SK-N-SH treated with all-trans-retinoic acid at 6 μM for 48 hours (cell line): ENCODE data around the gene UGT1A10.
"Not testable (repeated sequence)": the region's sequence is repeated elsewhere in the genome, so short reads cannot be mapped to it uniquely, and the experiment has no call there.

ENCODE experiments used
- ATAC-seq: fragments of 200-7000 bp; cut with Tn5 transposase; 3 replicates; pipeline ENCODE4 v1.9.1; 2020; ENCODE audit warnings: mild to moderate bottlenecking, moderate library complexity
- ARNTL ChIP-seq: fragments of 450-650 bp; formaldehyde crosslinking; IDR thresholded peaks from 2 replicates; pipeline ENCODE4 v1.5.0; 2020; ENCODE audit warnings: low read depth, mild to moderate bottlenecking, moderate library complexity, borderline replicate concordance
- CSDC2 ChIP-seq: fragments of 250-450 bp; sonication (Bioruptor Pico); IDR thresholded peaks from 2 replicates; pipeline ENCODE4 v1.5.0; 2020; ENCODE audit warnings: mild to moderate bottlenecking, moderate library complexity
- ESRRG ChIP-seq: fragments of 250-450 bp; sonication (Bioruptor Pico); IDR thresholded peaks from 2 replicates; pipeline ENCODE4 v1.6.1; 2021; ENCODE audit warnings: mild to moderate bottlenecking
- ISL1 ChIP-seq: fragments of 250-450 bp; sonication (Bioruptor Pico); IDR thresholded peaks from 2 replicates; pipeline ENCODE4 v2.1.2; 2022; ENCODE audit warnings: mild to moderate bottlenecking, moderate library complexity
- OSR1 ChIP-seq: fragments of 250-450 bp; sonication (Bioruptor Pico); IDR thresholded peaks from 2 replicates; pipeline ENCODE4 v1.8.0; 2022; ENCODE audit warnings: moderate library complexity, mild to moderate bottlenecking, inconsistent platforms
- PPARA ChIP-seq: fragments of 250-450 bp; sonication (Bioruptor Pico); IDR thresholded peaks from 2 replicates; pipeline ENCODE4 v1.5.0; 2020; ENCODE audit warnings: mild to moderate bottlenecking, borderline replicate concordance
- SNAI2 ChIP-seq: fragments of 250-450 bp; sonication (Bioruptor Pico); IDR thresholded peaks from 2 replicates; pipeline ENCODE4 v1.5.0; 2020; ENCODE audit warnings: mild to moderate bottlenecking, moderate library complexity
- TOX ChIP-seq: fragments of 250-450 bp; sonication (Bioruptor Pico); IDR thresholded peaks from 2 replicates; pipeline ENCODE4 v1.8.0; 2021; ENCODE audit warnings: mild to moderate bottlenecking, moderate library complexity, borderline replicate concordance
- ZFP3 ChIP-seq: fragments of 250-450 bp; sonication (Bioruptor Pico); IDR thresholded peaks from 2 replicates; pipeline ENCODE4 v1.5.0; 2020; ENCODE audit warnings: mild to moderate bottlenecking, moderate library complexity
- ZFP30 ChIP-seq: fragments of 450-650 bp; formaldehyde crosslinking; IDR thresholded peaks from 2 replicates; pipeline ENCODE4 v1.5.0; 2022; ENCODE audit warnings: mild to moderate bottlenecking, moderate library complexity
- ZNF70 ChIP-seq: fragments of 450-650 bp; formaldehyde crosslinking; IDR thresholded peaks from 2 replicates; pipeline ENCODE4 v1.5.0; 2020; ENCODE audit warnings: mild to moderate bottlenecking, moderate library complexity
- TF ChIP-seq, protein P1 (sequence below): fragments of 250-450 bp; sonication (Bioruptor Pico); IDR thresholded peaks from 2 replicates; pipeline ENCODE4 v1.5.1; 2020; ENCODE audit warnings: low read depth, mild to moderate bottlenecking, moderate library complexity
- TF ChIP-seq, protein P2 (sequence below): fragments of 250-450 bp; sonication (Bioruptor Pico); IDR thresholded peaks from 2 replicates; pipeline ENCODE4 v1.8.0; 2020; ENCODE audit warnings: mild to moderate bottlenecking, moderate library complexity, borderline replicate concordance
- TF ChIP-seq, protein P3 (sequence below): fragments of 250-450 bp; sonication (Bioruptor Pico); IDR thresholded peaks from 2 replicates; pipeline ENCODE4 v1.5.1; 2021; ENCODE audit warnings: mild to moderate bottlenecking, moderate library complexity

UGT1A10 gene

DNA sequence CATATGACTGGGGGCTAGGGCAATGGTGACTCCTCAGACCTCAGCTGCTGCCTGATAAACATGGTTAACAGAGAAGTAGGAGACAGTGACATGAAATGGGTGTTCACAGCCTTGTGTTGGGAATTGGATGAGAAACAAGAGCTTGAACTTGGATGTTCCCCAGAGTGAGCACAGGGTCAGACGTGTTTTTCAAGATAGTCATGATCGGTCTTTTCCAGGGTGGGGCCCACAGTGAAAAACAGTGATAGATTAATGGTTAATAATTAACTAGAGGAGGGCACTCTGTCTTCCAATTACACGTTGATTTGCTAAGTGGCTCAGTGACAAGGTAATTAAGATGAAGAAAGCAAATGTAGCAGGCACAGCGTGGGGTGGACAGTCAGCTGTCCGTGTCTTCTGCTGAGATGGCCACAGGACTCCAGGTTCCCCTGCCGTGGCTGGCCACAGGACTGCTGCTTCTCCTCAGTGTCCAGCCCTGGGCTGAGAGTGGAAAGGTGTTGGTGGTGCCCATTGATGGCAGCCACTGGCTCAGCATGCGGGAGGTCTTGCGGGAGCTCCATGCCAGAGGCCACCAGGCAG is 92.6 kb downstream of the UGT1A10 start, which contains the start of gene UGT1A3:
Gene UGT1A3 (plus strand): TSS at position 320 of the 579 bp plus-strand sequence. CDS start 85 bp downstream, at position 405.
- no peak for ATAC-seq
- TF ChIP-seq, protein P1, sequence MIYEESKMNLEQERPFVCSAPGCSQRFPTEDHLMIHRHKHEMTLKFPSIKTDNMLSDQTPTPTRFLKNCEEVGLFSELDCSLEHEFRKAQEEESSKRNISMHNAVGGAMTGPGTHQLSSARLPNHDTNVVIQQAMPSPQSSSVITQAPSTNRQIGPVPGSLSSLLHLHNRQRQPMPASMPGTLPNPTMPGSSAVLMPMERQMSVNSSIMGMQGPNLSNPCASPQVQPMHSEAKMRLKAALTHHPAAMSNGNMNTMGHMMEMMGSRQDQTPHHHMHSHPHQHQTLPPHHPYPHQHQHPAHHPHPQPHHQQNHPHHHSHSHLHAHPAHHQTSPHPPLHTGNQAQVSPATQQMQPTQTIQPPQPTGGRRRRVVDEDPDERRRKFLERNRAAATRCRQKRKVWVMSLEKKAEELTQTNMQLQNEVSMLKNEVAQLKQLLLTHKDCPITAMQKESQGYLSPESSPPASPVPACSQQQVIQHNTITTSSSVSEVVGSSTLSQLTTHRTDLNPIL = no peak
- TF ChIP-seq, all 23 proteins: peak for 0

DNA sequence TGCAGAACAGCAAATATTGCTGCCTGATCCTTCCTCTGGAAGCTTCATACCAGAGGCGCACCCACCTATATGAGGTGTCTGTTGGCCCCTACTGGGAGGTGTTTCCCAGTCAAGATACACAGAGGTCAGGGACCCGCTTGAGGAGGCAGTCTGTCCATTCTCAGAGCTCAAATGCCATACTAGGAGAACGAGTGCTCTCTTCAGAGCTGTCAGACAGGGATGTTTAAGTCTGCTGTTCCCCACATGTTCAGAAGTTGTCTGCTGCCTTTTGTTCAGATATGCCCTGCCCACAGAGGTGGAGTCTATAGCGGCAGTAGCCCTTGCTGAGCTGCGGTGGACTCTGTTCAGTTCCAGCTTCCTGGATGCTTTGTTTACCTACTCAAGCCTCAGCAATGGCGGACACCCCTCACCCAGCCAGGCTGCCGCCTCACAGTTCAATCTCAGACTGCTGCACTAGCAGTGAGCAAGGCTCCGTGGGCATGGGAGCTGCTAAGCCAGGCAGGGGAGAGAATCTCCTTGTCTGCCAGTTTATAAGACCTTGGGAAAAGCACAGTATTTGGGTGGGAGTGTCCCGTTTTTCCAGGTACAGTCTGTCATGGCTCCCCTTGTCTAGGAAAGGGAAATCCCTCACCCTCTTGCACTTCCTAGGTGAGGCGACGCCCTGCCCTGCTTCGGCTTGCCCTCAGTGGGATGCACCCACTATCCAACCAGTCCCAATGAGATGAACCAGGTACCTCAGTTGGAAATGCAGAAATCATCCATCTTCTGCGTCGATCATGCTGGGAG is 100.8 kb downstream of the UGT1A10 start:
- not testable (repeated sequence) for ATAC-seq

- ATAC-seq = no peak
Observed at GRCh38 chr2:233740870-233741269, 104.6 kb downstream of the UGT1A10 start.

DNA sequence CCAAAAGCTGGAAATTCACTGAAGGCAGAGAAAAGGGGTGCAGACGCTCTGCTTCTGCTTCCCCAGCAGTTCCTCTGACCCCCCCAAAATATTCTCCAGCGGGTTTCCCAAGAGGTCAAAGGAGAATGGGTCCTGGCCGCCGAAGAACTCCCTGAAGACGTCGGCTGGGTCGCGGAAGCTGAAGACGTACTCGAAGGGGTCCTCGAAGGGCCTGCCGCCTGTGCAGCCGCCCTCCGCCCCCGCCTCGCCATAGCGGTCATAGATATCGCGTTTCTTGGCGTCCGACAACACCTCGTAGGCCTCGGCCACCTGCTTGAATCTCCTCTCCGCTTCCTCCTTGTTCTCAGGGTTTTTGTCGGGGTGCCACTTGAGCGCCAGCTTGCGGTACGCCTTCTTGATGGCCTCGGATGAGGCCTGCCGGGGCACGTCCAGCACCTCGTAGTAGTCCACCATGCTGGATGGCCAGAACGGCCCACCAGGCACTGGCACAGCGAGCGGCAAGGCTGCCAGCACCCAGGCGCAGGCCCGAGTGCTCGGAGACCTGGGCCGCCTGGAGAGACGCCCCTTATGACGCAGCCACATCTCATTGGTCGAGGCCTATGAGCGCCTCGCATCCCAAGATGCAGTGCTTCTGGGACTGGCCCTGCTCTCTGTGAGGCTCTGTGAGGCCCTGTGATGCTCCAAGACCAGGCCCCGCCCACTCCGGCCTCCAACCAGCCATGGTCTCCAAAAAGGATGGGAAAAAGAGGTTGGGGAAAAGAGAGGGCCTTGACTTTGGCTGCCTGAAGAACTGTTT is 107.4 kb downstream of the UGT1A10 start:
- TF ChIP-seq, protein P2, sequence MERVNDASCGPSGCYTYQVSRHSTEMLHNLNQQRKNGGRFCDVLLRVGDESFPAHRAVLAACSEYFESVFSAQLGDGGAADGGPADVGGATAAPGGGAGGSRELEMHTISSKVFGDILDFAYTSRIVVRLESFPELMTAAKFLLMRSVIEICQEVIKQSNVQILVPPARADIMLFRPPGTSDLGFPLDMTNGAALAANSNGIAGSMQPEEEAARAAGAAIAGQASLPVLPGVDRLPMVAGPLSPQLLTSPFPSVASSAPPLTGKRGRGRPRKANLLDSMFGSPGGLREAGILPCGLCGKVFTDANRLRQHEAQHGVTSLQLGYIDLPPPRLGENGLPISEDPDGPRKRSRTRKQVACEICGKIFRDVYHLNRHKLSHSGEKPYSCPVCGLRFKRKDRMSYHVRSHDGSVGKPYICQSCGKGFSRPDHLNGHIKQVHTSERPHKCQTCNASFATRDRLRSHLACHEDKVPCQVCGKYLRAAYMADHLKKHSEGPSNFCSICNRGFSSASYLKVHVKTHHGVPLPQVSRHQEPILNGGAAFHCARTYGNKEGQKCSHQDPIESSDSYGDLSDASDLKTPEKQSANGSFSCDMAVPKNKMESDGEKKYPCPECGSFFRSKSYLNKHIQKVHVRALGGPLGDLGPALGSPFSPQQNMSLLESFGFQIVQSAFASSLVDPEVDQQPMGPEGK (CRISPR knock-in tag) = no peak
- TF ChIP-seq SNAI2 (CRISPR knock-in tag) = no peak
- no peak for TF ChIP-seq CSDC2 (CRISPR knock-in tag)
- TF ChIP-seq ZNF70 (CRISPR knock-in tag) = no peak
- no peak for TF ChIP-seq ESRRG (CRISPR knock-in tag)
- TF ChIP-seq ZFP30 (CRISPR knock-in tag) = no peak
- TF ChIP-seq ARNTL (CRISPR knock-in tag) = no peak
- no peak for TF ChIP-seq OSR1 (CRISPR knock-in tag)
- no peak for TF ChIP-seq TOX (CRISPR knock-in tag)
- TF ChIP-seq, protein P3, sequence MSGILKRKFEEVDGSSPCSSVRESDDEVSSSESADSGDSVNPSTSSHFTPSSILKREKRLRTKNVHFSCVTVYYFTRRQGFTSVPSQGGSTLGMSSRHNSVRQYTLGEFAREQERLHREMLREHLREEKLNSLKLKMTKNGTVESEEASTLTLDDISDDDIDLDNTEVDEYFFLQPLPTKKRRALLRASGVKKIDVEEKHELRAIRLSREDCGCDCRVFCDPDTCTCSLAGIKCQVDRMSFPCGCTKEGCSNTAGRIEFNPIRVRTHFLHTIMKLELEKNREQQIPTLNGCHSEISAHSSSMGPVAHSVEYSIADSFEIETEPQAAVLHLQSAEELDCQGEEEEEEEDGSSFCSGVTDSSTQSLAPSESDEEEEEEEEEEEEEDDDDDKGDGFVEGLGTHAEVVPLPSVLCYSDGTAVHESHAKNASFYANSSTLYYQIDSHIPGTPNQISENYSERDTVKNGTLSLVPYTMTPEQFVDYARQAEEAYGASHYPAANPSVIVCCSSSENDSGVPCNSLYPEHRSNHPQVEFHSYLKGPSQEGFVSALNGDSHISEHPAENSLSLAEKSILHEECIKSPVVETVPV (CRISPR knock-in tag) = no peak
- ATAC-seq = no peak

More at GRCh38 chr2:233740870-233741269, 104.6 kb downstream of the UGT1A10 start:
- TF ChIP-seq ESRRG (CRISPR knock-in tag) = no peak
- TF ChIP-seq ZFP3 (CRISPR knock-in tag) = no peak
- no peak for TF ChIP-seq ISL1
- no peak for TF ChIP-seq PPARA (CRISPR knock-in tag)
- no peak for TF ChIP-seq ZNF70 (CRISPR knock-in tag)
- TF ChIP-seq, protein P3 (CRISPR knock-in tag) = no peak
- TF ChIP-seq, protein P1 = no peak
- TF ChIP-seq, protein P2 (CRISPR knock-in tag) = no peak
- TF ChIP-seq OSR1 (CRISPR knock-in tag) = no peak
- TF ChIP-seq ARNTL (CRISPR knock-in tag) = no peak
